HG03558 (cell line): Measurements from ENCODE around the gene RABEP2.
"Not testable (repeated sequence)": the region's sequence is repeated elsewhere in the genome, so short reads cannot be mapped to it uniquely, and the experiment has no call there.

Experiments
- ATAC-seq: cut with Tn5 transposase; IDR thresholded peaks from one replicate; pipeline ENCODE4 v1.9.1; 2021; ENCODE audit warnings: moderate number of reproducible peaks; ENCODE audit not compliant: unreplicated experiment; ENCODE audit errors: extremely low read depth

RABEP2 gene, protein sequence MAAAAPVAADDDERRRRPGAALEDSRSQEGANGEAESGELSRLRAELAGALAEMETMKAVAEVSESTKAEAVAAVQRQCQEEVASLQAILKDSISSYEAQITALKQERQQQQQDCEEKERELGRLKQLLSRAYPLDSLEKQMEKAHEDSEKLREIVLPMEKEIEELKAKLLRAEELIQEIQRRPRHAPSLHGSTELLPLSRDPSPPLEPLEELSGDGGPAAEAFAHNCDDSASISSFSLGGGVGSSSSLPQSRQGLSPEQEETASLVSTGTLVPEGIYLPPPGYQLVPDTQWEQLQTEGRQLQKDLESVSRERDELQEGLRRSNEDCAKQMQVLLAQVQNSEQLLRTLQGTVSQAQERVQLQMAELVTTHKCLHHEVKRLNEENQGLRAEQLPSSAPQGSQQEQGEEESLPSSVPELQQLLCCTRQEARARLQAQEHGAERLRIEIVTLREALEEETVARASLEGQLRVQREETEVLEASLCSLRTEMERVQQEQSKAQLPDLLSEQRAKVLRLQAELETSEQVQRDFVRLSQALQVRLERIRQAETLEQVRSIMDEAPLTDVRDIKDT

DNA sequence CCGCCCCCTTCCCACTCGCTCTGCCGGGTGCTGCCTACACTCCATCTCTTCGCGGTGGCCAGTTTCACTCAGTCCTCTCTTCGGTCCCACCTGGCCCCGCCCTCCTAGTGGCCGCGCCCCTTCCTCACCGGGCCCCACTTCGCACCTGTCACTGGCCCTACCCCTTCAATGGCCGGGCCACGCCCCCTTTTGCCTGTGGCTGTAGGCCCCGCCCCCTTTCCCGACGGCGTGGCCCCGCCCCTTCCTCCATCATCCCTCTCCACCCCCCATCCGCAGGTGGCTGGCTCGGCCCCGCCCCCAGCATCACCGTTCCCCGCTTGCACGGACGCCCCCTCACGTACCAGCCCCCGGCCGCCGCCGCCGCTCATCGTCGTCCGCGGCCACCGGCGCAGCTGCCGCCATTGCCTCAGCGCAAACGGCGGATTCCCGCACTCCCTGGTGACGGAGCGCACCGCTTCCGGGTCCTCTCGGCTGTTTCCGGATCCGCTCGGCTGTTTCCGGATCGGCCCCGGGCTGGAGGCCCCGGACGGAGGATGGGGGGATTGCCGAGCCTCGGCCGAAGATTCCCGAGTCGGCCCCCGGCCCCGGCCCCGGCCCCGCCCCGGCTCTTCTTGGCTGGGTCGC is at the start of gene RABEP2:
TSS of gene RABEP2 (minus strand) at position 477 of the 624 bp plus-strand sequence. CDS start at position 402, 75 bp downstream.
- peak; percentile 30 for ATAC-seq

DNA sequence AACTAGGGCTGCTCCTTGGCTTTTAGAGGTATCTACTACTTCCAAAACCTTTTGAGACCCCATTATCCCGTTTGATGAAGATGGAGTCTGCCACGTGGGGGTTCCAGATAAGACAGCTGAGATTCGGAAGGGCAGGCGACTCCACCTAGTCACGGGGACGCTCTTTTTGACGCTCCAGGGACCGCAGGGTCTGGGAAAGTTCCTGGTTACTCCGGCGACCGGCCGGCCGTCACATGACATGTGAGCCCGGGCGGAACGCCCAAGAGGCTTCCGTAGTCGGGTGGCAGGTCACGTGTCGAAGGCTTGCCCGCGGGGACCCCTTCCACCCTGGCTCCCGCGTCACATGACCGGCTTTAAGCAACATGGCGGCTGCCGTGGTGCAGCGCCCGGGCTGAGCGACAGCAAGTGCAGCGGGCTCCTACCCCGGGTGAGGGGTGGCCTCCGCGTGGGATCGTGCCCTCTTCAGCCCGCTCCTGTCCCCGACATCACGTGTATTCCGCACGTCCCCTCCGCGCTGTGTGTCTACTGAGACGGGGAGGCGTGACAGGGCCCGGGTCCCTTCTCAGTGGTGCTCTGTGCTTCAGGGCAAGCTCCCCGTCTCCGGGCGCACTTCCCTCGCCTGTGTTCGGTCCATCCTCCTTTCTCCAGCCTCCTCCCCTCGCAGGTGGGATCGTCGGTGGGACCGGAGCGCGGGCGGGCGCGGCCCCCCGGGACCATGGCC is 49.6 kb upstream of the RABEP2 start, which contains the start of gene SPNS1:
TSS of gene SPNS1 (plus strand) at position 342 of the 721 bp plus-strand sequence. CDS start at position 716, 374 bp downstream.
- ATAC-seq = peak; percentile 68

DNA sequence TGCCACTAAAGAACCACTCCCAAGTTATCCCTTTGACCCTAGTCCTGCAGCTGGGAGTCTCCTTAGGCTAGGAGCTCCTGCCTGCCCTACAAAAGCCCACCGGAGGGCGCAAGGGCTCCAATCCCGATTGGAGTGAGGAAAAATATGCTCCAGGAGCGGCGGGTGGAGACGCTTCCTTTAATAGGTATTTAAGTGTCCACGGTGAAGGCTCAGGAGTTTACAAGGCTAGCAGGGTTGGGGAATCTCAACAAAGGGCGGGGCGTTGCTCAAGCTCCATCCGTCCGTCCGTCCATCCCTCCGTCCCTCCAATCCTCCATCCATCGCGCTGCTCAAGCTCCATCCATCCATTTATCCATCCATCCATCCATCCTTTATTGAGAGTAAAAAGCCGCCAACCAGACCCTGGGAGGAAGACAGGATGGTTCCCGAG is 49.0 kb upstream of the RABEP2 start:
- ATAC-seq = no peak

DNA sequence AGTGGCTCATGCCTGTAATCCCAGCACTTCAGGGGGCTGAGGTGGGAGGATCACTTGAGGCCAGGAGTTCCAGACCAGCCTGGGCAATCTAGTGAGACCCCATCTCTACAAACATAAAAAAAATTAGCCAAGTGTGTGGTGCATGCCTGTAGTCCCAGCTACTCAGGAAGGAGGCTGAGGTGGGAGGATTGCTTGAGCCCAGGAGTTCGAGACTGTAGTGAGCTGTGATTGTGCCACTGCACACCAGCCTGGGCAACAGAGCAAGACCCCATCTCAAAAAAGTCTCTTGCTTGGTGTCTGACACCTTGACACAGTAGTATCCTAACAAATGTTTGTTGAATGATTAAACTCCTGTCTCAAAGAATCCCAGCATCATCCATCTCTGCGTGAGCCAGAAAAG is 44.7 kb upstream of the RABEP2 start:
- ATAC-seq = not testable (repeated sequence)

DNA sequence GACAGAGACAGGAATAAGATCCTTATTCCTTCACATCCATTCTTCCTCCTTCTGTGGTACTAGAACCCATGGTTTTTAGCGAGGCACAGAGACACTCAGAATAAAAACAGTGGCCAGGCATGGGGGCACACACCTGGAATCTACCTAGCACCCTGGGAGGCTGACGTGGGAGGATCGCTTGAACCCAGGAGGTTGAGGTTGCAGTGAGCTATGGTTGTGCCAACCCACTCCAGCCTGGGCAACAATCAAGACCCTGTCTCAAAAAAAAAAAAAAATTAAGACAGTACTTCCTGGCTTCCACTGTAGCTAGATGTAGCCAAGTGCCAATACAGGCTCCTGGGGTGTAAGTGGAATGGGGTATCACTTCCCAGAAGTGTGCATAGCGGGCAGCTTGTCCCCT is 42.1 kb upstream of the RABEP2 start:
- ATAC-seq = no peak

DNA sequence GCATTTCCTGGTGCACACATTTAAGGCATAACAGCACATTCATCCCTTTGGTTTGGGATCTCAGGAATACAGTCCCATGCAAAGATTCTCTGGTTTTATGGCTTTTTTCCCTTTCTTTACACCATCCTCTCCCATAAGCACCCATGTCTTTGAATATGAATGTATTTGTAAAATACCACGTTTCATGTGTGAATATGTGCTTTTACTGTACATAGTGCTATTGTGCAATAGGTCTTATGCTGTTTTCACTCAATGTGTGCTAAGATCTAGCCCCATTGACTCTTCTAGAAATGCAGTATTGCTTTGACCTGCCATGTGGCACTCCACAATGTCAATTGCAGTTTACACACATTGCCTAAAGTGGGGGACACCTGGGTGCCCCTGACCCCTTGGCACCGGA is 39.5 kb upstream of the RABEP2 start:
- ATAC-seq = no peak

DNA sequence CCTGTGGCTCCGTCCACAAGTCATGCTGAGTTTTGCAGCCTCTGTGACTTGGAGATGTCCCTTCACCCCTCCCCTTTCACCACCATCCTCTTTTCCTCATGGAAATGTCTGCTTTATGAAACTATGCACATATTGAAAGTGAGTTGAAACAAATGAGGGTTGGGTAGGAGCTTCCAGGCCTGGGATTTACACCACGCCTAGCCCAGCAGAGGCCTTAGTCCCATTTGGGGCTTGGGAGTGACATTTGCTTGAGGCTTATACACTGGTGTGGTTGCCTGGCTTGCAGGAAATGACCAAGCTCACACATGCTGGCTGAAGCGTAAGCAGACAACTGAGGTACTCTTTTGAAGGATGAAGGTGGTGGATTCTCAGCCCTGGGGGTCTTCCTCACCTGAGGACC is 39.0 kb upstream of the RABEP2 start:
- ATAC-seq = no peak

DNA sequence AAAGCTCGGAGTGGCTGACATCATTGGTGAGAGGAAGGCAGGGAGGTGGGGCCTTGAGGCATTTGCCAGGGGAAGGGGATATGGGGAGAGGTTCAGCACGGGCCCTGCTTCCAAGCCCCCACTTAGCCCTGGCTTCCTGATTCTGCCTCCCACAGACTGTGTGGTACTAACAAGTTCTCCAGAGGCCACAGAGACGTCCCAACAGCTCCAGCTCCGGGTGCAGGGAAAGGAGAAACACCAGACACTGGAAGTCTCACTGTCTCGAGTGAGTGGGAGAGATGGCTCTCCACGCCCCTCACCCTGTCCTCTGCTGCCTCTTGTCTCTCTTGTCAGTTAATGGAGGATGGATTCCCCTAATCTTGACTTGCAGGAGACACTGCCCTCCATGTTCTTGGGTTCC is 33.8 kb upstream of the RABEP2 start:
- ATAC-seq = no peak

DNA sequence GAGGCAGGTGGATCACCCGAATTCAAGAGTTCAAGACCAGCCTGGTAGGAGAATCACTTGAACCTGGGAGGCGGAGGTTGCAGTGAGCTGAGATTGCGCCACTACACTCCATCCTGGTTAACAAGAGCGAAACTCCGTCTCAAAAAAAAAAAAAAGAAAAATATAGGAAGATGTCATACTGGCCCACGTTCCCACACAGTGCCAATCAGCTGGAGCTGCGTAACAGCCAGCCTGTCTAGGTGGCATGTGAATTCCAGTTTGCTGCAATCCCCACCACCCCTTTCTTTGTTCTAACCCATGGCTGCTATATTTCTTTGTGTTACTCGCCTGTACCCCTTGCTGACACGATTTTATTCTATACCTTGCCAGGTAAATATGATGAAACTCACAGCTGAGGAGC is 33.2 kb upstream of the RABEP2 start:
- no peak for ATAC-seq

DNA sequence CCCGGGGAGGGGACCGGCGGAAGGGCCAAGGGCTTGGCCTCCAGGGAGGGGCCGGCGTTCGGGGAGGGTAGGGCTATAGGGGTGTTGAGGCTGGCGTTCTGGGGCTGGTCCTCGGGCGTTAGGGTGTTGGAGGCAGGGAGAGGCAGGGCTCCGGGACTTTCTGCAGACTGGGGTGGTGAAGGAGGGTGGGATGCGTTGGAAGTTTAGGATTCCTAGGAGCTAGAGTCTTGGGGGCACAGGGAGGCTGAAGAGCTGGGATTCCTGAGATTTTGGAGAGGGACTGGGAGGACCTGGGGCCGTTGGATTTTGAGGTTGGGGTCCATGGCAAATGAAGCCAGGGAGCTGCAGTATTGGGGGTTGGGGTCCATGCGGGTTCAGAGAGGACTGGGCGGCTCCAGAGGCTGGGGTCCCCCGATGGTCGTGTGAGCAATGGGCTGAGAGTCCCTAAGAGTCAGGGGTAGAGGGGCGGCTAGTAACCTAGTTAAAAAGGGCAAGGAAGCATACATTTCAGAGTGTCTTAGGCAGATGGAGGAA is 26.4 kb upstream of the RABEP2 start:
- ATAC-seq = no peak

DNA sequence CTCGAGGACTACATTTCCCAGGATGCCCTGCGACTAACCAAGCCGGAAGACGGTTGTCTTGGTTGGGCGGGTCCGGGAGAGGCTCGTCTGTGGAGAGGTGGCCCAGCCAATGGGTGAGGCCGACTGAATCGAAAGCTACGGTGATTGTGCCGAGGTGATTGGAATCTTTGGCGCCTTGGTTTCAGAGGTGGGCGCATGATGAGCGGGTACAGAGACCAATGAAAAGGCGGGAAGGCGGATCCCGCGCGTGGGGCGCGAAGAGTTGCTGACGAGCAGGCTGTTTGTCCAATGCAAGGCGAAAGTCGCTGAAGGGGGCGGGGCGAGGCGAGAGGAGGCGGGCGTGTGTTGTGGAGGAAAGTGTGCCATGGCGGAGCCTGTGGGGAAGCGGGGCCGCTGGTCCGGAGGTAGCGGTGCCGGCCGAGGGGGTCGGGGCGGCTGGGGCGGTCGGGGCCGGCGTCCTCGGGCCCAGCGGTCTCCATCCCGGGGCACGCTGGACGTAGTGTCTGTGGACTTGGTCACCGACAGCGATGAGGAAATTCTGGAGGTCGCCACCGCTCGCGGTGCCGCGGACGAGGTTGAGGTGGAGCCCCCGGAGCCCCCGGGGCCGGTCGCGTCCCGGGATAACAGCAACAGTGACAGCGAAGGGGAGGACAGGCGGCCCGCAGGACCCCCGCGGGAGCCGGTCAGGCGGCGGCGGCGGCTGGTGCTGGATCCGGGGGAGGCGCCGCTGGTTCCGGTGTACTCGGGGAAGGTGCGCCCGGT is 25.8 kb upstream of the RABEP2 start, which contains the start of gene NFATC2IP:
TSS of gene NFATC2IP (plus strand) at position 290 of the 762 bp plus-strand sequence. CDS start at position 365, 75 bp downstream.
- ATAC-seq = peak; percentile 91

DNA sequence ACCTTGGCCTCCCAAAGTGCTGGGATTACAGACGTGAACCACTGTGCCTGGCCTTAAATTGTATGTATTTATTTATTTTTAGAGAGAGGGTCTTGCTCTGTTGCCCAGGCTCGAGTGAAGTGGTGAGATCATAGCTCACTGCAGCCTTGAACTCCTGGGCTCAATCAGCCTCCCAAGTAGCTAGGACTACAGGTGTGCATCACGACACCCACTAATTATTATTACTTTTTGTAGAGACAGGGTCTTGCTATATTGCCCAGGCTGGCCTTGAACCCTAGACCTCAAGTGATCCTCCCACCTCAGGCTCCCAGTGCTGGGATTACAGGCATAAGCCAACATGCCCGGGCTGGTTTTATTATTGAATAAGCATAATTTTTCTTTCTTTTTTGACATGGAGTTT is 21.6 kb upstream of the RABEP2 start:
- no peak for ATAC-seq

DNA sequence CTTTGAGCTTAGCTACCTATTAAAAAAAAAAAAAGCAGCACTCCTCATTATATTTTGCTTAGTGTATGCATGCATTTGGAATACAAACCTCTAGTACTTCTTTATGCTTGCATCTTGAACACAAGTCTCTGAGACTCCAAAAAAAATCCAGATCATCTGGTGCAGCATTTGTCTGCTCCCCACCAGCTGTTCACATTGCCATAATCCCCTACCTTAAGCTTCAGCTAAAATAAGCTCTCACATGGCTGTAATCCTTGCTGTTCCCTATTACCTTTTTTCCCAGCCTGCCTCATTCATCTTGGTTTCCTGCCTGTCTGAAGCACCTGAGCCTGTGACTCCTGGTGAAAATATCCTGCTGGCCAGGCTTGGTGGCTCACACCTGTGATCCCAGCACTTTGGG is 18.2 kb upstream of the RABEP2 start:
- no peak for ATAC-seq

DNA sequence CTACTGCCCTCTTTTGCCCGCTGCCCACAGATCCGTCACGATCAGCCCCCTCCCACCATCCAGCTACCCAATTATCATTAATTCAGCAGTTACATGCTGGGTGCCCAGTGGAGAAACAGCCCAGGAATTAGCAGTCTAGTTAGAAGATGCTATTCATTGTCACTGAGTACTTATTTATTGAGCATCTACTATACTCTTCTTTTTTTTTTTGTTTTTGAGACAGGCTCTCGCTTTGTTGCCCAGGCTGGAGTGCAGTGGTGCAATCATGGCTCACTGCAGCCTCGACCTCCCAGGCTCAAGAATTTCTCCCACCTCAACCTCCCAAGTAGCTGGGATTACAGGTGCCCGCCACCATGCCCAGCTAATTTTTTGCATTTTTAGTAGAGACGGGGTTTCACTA is 14.8 kb upstream of the RABEP2 start:
- ATAC-seq = not testable (repeated sequence)

DNA sequence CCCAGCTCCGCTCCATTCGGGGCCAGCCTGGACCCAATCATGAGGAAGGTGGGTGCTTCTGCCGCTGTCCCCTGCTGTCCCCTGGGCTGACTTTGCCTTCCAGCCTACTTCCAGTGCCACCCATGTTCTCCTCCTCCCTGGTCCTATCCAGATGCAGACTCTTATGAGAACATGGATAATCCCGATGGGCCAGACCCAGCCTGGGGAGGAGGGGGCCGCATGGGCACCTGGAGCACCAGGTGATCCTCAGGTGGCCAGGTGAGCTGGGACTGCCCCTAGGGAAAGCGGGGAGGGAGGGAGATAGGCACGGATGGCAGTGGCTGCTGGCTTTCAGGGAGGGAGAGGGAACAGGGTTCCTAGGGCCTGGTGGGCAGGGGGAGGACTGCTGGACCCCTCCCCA is 13.7 kb upstream of the RABEP2 start:
- ATAC-seq = no peak

DNA sequence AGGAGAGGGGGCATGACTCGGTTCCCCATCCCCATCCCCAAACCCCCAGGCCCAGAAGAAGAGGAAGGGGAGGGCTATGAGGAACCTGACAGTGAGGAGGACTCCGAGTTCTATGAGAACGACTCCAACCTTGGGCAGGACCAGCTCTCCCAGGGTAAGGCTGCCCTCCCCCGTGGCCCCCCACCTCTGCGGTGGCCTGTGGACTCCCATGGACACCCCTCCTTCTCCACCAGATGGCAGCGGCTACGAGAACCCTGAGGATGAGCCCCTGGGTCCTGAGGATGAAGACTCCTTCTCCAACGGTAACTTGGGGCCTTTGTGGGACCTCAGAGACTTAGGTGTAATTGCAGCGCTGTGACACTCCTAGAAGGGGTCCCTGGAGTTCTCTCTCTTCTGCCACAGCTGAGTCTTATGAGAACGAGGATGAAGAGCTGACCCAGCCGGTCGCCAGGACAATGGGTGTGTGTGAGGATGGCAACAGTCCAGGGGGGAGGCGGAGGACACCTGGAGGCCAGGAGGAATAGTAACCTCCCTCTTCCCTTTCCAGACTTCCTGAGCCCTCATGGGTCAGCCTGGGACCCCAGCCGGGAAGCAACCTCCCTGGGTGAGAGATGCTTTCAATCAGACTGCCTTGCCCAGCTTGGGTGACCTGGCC is 12.3 kb upstream of the RABEP2 start:
- ATAC-seq = no peak

DNA sequence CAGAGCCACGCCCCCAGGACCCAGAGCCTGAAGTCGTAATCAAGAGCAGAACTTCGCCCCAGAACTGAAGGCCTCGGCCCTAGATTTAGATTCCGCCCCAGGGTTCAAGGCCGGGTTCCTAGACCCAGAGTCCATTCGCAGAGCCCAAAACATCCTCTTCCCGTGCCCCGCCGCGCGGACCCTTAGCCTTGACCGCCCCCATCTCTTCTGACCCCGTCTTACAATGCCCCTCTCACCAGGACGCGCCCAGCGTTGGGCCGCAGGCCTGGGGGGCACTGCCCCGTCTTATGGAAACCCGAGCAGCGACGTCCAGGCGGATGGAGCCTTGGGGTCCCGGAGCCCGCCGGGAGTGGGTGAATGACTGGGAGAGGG is 11.7 kb upstream of the RABEP2 start:
- ATAC-seq = no peak

DNA sequence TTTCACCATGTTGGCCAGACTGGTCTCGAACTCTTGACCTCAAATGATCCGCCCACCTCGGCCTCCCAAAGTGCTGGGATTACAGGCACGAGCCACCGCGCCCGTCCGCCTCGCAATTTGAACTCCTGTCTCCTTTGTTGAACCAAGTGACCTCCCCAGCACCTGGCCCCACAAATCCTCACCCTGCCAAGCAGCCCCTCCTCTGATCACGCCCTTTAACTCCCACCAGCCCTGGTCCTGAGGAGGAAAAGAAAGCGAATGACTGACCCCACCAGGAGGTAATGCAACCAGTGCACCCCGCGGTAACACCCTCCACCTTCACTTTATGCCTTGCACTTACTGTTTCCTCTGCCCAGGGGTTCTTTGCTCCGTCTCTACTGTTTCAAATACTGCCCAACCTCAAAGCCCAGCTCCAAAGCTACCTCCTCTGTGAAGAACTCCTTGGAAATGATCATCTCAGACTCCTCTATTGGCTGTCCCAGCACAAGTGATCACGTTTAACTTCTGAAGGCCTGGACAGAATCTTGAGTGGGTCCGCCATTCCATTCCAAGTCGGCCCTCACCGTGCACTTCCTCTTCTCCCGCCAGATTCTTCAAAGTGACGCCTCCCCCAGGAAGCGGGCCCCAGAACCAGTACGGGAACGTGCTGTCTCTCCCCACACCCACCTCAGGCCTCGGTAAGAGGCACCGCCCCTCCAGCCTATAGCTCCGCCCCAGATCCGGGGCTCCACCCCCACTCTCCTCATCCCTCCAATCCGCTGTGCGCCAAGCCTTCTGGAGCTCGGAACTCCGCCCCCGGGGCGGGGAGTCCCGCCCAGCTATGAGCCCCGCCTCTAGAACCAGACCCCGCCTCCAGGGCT is 11.1 kb upstream of the RABEP2 start:
- peak; percentile 63 for ATAC-seq
